Prostate gland (tissue), 2 donors: ENCODE data around the gene CSNK1D.

Experiments
- POLR2A ChIP-seq: fragments of 450-650 bp; IDR thresholded peaks from one replicate; pipeline ENCODE4 v1.6.1; 2016; ENCODE audit warnings: antibody characterized with exemption, mild to moderate bottlenecking
- POLR2AphosphoS5 ChIP-seq: sonication (generic); formaldehyde crosslinking; IDR thresholded peaks from one replicate; pipeline ENCODE4 v1.6.1; 2017; ENCODE audit warnings: antibody characterized with exemption
- TF ChIP-seq, protein P1 (sequence below), 4 experiments: fragments of 200-600 bp in 2 of 4; fragments of 450-650 bp in 2 of 4; sonication (generic) in 2 of 4; IDR thresholded peaks; 1 replicate in 3 of 4; 2 replicates in 1 of 4; pipeline ENCODE4 v1.5.1; 2016 to 2019; ENCODE audit warnings: antibody characterized with exemption in 4 of 4, mild to moderate bottlenecking in 2 of 4, moderate library complexity in 2 of 4

- TF ChIP-seq, protein P1, sequence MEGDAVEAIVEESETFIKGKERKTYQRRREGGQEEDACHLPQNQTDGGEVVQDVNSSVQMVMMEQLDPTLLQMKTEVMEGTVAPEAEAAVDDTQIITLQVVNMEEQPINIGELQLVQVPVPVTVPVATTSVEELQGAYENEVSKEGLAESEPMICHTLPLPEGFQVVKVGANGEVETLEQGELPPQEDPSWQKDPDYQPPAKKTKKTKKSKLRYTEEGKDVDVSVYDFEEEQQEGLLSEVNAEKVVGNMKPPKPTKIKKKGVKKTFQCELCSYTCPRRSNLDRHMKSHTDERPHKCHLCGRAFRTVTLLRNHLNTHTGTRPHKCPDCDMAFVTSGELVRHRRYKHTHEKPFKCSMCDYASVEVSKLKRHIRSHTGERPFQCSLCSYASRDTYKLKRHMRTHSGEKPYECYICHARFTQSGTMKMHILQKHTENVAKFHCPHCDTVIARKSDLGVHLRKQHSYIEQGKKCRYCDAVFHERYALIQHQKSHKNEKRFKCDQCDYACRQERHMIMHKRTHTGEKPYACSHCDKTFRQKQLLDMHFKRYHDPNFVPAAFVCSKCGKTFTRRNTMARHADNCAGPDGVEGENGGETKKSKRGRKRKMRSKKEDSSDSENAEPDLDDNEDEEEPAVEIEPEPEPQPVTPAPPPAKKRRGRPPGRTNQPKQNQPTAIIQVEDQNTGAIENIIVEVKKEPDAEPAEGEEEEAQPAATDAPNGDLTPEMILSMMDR (IDR thresholded peaks at IDR 0.05), result peak in 1 of 4 experiments; percentile 24
- peak; percentile 75 for TF ChIP-seq POLR2A
- TF ChIP-seq POLR2AphosphoS5, result peak; percentile 88
Observed at GRCh38 chr17:82273327-82274133, at the start of gene CSNK1D.
